GM19397 (cell line): ENCODE data around the gene SH3GL3.

Experiments used
- ATAC-seq: cut with Tn5 transposase; IDR thresholded peaks from one replicate; pipeline ENCODE4 v1.9.1; 2021; ENCODE audit warnings: mild to moderate bottlenecking, moderate library complexity; ENCODE audit not compliant: unreplicated experiment

Gene SH3GL3

GRCh38 chr15:83458381-83458780 is 11.2 kb downstream of the SH3GL3 start:
- ATAC-seq = no peak

- no peak for ATAC-seq
Observed at GRCh38 chr15:83462026-83462425, 14.9 kb downstream of the SH3GL3 start.

GRCh38 chr15:83462953-83463433 is 15.9 kb downstream of the SH3GL3 start:
- ATAC-seq = no peak

DNA sequence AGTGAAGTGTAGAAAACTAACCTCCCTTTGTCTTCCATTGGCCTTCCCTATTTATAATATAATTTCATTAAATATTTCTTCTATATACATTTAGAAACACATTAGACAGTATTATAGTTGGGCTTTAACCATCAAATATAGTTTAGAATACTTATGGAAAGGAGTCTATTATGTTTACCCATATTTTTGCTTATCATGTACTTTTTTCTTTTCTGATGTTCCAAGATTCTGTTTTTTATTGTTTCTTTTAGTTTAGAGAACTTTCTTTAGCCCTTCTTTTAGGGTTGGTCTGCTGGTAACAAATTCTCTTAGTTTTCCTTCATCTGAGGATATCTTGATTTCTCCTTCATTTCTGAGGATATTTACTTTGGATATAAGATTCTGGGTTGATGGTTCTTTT is 23.7 kb downstream of the SH3GL3 start:
- ATAC-seq = no peak

DNA sequence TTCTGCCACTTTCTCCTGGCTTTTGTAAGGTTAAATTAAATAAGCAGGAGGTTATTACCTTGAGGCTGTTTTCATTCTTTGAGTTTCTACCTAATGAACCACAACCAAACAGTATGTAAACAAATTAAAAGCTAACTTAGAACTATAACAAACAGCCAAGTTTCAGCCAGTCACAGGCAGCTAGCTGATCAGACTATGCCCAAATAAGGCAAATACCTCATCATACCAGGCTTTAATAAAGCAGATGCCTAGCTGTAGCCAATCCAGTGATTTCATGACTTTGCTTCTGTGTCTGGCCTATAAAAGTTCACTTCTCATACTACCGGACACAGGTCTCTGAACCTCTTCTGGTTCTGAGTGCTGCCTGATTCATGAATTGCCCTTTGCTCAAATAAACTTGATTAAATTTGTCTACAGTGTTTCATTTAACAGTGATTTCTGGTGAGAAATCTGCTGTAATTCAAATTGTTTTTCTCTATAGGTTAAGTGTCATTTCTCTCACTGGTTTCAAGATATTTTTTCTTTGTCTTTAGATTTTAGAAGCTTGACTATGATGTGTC is 24.2 kb downstream of the SH3GL3 start:
- no peak for ATAC-seq

DNA sequence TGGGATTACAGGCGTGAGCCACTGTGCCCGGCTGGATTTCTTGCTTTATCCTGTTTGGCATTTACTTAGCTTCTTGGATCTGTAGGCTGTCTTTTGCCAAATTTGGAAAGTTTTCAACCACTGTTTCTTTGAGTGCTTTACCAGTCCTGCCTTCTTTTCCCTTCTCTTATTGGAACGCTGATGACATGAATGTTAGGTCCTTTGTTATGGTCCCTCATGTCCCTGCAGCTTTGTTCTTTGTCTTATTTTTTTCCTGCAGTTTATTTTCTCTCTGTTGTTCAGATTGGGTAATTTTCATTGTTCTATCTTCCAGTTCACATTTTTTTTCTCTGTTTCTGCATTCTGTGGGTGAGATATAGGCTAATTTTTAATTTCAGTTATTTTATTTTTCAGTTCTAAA is 25.0 kb downstream of the SH3GL3 start:
- ATAC-seq = no peak

GRCh38 chr15:83472797-83473196 is 25.7 kb downstream of the SH3GL3 start:
- ATAC-seq = no peak

GRCh38 chr15:83474578-83474977 is 27.4 kb downstream of the SH3GL3 start:
- ATAC-seq = no peak

GRCh38 chr15:83475551-83475950 is 28.4 kb downstream of the SH3GL3 start:
- ATAC-seq = no peak

DNA sequence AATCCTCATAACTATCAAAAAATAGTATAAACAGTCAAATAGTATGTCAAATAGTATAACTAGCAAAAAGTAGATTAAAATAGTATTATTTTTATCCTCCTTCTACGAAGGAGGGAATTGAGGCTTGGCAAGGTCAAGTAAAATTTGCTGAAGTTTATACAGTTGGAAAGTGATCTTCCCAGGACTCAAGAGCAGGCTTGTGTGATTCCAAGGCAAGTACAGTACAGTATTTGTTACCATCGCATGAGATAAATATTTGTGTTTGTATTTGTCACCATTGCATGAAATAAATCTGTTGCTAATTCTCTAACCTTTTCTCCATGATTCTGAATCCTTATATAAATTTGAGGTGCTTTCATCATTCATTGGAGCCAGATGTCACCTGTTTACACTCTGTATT is 28.9 kb downstream of the SH3GL3 start:
- ATAC-seq = no peak

DNA sequence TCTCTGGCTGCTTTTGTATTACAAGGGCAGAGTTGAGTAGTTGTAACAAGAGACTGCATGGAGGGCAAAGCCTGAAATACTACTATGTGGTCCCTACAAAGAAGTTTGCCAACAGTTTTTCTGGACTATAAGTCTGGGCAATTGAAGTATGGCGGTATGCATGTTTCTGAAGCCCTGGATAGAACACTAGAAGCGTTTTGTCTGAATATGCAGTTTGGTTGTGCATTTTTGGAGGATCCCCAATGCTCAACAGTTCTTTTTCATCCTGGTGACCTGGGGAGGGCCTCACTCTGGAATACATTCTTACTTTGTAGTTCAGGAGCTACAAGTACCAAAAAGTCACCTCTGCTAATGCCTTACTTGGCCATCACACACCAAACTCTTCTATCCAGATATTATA is 29.6 kb downstream of the SH3GL3 start:
- ATAC-seq = no peak

- ATAC-seq = no peak
Observed at GRCh38 chr15:83477172-83477807, 30.1 kb downstream of the SH3GL3 start.

- ATAC-seq = no peak
Observed at GRCh38 chr15:83477808-83478537, 30.8 kb downstream of the SH3GL3 start.

DNA sequence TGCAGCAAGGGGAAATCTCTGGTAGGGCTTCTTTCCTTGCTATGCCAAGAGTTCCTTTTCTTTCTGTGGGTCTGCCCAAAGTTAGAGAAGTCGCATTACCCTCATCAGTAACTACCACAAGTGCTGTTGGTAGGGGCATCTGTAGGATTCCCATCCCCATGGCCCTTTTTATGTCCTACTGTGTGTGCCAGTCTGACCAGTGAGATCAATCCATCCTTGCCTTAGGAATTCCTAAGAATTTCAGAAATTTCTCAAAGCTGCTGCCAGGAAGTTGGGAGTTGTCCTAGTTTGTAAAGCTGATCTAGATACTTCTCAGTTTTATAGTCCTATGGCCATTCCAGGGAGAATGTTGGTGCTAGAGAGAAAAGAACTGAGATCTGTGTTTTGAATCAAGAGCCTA is 36.5 kb downstream of the SH3GL3 start:
- ATAC-seq = no peak

GRCh38 chr15:83484636-83485035 is 37.5 kb downstream of the SH3GL3 start:
- no peak for ATAC-seq

DNA sequence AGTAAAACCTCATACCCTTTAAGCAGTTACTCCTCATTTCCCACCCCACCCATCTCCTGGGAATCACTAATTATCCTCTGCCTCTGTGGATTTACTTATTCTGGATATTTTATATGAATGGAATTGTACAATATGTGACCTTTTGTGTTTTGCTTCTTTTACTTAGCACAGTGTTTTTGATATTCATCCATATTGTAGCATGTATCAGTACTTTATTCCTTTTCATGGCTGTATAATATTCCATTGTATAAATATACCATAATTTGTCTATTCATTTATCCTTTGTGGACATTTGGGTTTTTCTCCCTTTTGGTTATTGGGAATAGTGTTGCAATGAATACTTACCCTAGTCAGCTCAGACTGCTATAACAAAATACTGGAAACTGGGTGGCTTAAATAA is 39.2 kb downstream of the SH3GL3 start:
- ATAC-seq = no peak

DNA sequence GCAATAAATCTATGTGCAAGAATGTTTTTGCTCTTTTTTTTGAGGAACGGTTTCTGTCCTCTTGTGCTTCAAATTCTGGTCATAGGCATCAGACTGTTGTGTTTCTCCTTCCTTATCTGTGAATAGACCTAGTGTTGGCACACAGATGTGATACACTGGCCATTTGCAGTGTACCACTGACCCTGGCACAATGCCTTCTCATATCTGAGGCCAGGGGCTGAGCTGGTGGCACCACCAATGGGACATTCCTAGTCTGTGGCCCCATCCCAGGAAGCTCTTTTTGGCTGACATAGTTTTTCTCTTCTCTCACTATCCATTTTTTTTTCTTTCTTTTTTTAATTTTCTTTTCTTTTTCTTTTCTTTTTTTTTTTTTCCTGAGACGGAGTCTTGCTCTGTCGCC is 40.4 kb downstream of the SH3GL3 start:
- ATAC-seq = no peak

- no peak for ATAC-seq
Observed at GRCh38 chr15:83489690-83490089, 42.5 kb downstream of the SH3GL3 start.

- no peak for ATAC-seq
Observed at GRCh38 chr15:83491486-83491885, 44.3 kb downstream of the SH3GL3 start.

- ATAC-seq = no peak
Observed at GRCh38 chr15:83496766-83497165, 49.6 kb downstream of the SH3GL3 start.

- no peak for ATAC-seq
Observed at GRCh38 chr15:83498374-83498773, 51.2 kb downstream of the SH3GL3 start.

GRCh38 chr15:83498801-83499200 is 51.7 kb downstream of the SH3GL3 start:
- no peak for ATAC-seq
